ENCODE results near the gene OXLD1.

OXLD1 gene

GRCh38 chr17:81666342-81667191 lies at the start of gene OXLD1, which contains the start of gene CCDC137:
OXLD1 (minus strand) TSS chr17:81666605; CDS start chr17:81666577, 28 bp downstream.
CCDC137 (plus strand) TSS chr17:81666737; CDS start chr17:81666767, 30 bp downstream.
- no peak for TF ChIP-seq CTCF (IDR thresholded peaks at IDR 0.05; ENCODE audit: low read depth, low read length)
- H3K4me3 ChIP-seq (ENCODE audit: low read depth, low read length): peak within 1 kb of the TSS; percentile 80

- H3K4me3 ChIP-seq (ENCODE audit: low read depth, low read length): no peak overlapping the region
- no peak for TF ChIP-seq CTCF (IDR thresholded peaks at IDR 0.05; ENCODE audit: low read depth, low read length)
Measured at GRCh38 chr17:81715107-81715871, 48.9 kb upstream of the OXLD1 start.

GRCh38 chr17:81714412-81715106 lies 48.2 kb upstream of the OXLD1 start:
- no peak for TF ChIP-seq CTCF (IDR thresholded peaks at IDR 0.05; ENCODE audit: low read depth, low read length)
- no peak overlapping the region for H3K4me3 ChIP-seq (ENCODE audit: low read depth, low read length)

GRCh38 chr17:81713556-81714411 lies 47.4 kb upstream of the OXLD1 start:
- peak overlapping the region; percentile 67; the same call in 1 of the 2 replicates for H3K4me3 ChIP-seq (ENCODE audit: low read depth, low read length)
- TF ChIP-seq CTCF (IDR thresholded peaks at IDR 0.05; ENCODE audit: low read depth, low read length): no peak

- H3K4me3 ChIP-seq (ENCODE audit: low read depth, low read length): peak overlapping the region; percentile 67
- TF ChIP-seq CTCF (IDR thresholded peaks at IDR 0.05; ENCODE audit: low read depth, low read length): no peak
Measured at GRCh38 chr17:81713004-81713555, 46.7 kb upstream of the OXLD1 start.

GRCh38 chr17:81712468-81713003 lies 46.1 kb upstream of the OXLD1 start:
- TF ChIP-seq CTCF (IDR thresholded peaks at IDR 0.05; ENCODE audit: low read depth, low read length): no peak
- H3K4me3 ChIP-seq (ENCODE audit: low read depth, low read length): peak overlapping the region; percentile 67
